Activated naive CD8-positive, alpha-beta T cell treated with anti-CD3 and anti-CD28 coated beads, Interleukin-2, amount 50 U/mL, for 16 hours (primary cell): ENCODE data around the gene SPG11.
"Not testable (repeated sequence)": the region's sequence is repeated elsewhere in the genome, so short reads cannot be mapped to it uniquely, and the experiment has no call there.

Experiments used
- DNase-seq: peaks from one replicate; pipeline ENCODE4 v3.0.0-alpha.2; 2020; ENCODE audit warnings: low read depth, low spot score

The SPG11 gene

DNA sequence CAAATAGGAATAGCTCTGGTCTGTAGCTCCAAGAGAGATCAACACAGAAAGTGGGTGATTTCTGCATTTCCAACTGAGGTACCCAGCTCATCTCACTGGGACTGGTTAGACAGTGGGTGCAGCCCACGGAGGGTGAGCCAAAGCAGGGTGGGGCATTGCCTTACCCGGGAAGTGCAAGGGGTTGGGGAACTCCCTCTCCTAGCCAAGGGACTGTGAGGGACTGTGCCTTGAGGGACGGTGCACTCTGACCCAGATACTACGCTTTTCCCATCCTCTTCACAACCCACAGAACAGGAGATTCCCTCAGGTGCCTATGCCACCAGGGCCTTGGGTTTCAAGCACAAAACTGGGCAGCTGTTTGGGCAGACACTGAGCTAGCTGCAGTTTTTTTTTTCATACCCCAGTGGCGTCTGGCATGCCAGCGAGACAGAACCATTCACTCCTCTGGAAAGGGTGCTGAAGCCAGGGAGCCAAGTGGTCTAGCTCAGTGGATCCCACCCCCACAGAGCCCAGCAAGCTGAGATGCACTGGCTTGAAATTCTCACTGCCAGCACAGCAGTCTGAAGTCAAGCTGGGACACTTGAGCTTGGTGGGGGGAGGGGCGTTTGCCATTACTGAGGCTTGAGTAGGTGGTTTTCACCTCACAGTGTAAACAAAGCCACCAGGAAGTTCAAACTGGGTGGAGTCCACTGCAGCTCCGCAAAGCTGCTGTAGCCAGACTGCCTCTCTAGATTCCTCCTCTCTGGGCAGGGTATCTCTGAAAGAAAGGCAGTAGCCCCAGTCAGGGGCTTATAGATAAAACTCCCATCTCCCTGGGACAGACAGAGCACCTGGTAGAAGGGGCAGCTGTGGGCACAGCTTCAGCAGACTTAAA is 19.6 kb upstream of the SPG11 start:
- not testable (repeated sequence) for DNase-seq

GRCh38 chr15:44682211-44682610 is 18.7 kb upstream of the SPG11 start:
- no peak for DNase-seq

DNA sequence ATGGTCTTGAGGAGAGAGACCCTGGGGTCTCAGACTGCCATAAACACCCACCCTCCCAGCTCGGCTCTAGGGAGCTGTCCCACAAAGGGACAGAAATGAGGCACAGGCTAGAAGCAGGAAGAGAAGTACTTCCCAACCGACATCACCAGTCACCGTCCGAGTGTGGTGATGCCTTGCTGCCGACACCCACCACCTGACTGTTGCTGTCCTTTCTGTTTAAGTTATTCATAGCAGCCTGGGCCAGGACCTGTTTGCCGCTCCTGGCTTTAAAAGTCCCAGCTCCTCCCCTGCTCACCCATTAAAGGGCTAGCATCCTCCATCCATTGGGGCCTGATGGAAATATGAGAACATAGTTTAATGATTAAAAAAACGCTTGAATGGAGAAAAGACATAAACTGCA is 13.2 kb upstream of the SPG11 start:
- DNase-seq = no peak

DNA sequence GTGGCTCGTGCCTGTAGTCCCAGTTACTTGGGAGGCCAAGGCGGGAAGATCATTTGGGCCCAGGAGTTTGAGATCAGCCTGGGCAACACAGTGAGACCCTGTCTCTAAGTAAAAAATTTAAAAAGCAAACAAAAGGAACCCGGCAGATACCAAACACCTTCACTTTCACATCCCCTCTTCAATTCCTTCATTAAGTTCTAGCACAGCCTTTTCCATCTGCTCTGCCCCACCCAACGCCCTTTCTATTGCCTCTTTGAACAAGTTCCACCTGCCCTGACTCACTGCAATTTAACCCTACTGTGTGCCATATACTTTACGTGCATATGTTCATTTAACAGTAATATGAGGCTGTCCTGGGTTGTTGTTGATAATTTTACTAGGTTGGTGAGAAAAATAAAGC is 12.4 kb upstream of the SPG11 start:
- no peak for DNase-seq

GRCh38 chr15:44673639-44674038 is 10.2 kb upstream of the SPG11 start:
- no peak for DNase-seq

GRCh38 chr15:44670087-44670950 is 6.9 kb upstream of the SPG11 start:
- no peak for DNase-seq

- no peak for DNase-seq
Observed at GRCh38 chr15:44668921-44669320, 5.5 kb upstream of the SPG11 start.

DNA sequence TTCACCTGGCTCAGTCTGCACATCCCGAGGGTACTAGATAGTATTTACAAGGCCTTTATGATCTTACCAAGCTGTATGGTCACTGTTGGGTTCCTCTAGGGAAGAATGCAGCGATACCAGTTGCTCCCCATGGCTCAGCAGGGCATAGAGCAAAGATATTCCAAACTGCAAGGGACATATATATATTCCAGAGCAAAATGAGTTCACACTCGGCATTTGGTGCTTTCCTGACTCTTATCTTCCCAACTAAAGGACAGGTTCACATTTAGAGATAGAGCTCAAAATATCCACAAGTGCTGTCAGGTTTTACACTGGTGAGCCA is 3.5 kb upstream of the SPG11 start:
- DNase-seq = no peak

DNA sequence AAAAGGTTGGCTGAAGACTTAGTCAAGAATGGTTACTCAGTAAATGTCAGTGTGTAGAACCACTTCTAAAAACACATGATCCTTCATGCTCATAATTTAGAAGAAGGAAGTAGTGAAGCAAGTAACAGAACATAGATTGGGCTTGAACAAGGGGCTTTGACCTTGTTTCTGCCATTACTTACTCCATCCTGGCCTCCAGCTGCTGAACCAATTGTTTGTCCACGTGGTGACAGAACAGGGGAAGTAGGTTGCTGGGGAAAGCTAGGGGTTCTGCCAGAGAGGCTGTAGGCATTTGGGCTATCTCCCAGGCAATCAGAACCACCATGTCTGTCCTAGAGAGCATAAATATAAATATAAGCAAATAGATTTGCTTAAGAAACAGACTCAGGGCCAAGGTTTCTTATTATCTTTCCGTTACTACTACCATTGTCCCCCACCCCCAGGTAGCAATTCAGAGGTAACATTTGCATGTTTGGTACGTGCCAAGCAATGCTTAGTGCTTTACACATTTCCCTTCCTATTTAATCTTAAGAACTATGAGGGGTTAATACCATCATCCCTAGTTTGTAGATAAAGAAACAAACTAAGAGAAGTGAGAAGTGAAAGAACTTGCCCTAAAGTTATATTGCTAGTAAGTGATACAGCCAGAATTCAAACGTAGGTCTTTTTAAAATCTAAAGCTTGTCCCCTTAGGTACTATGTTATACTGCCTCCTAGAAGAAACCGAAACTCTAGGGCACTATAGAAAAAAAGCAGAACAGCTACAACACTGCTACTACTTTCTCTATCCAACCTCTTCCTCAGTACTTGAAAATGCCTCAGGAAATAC is 3.0 kb upstream of the SPG11 start:
- DNase-seq = no peak

DNA sequence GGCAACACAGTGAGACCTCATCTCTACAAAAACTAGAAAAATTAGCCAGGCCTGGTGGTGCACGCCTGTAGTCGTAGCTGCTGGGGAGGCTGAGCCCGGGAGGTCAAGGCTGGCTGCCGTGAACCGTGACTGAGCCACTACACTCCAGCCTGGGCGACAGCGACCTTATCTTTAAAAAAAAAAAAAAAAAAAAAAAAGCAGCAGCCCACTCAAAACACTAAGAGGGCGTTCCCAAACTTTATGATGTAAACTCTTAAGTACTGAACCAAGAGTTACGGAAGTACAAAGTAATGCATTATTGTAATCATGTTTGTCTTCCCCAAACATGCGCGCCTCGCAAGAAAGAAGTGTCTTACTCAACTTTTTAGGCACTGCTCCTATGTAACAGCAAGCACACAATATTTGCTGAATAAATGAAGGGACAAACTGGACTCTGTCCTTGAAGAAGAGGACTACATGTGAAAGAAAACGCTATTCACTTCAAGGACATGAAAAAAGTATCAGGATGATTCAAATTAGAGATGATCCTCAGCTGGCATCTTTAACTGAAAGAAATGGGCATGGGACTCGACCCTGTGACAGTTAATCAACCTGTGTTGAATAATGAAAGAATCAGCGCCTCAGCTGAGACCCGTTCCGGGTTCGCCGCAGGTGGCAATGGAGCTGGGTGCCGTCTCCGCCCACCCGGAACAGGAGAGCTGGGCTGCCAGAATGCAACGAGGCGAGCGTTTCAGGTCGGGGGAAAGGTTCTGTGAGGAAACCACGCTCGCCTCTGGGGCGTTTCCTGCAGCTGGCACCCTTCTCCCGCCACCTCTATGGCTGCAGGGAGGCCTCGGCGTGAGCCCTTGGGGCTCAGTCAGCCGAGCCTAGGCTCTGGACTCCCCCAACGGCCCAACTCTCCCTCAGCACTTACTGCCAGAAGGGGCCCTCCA is 718 bp downstream of the SPG11 start:
- DNase-seq = peak; percentile 72

DNA sequence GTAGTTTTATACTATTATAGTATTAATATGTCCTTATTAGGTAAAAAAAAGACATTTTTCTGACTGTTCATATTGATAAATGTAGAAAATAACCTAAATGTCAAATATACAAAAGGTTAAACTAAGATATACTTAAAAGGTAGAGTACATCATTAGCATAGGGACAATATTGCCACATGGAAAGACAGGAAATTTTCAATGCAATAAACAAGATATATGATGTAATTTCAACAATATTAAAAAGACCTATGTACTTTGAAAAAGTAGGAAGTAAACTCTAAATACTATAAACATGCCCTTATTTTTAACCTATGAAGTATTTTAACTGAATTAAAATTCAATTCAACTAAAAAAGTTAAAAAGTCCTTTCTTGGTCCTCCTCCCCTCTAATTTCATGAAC is 1.9 kb downstream of the SPG11 start:
- no peak for DNase-seq

DNA sequence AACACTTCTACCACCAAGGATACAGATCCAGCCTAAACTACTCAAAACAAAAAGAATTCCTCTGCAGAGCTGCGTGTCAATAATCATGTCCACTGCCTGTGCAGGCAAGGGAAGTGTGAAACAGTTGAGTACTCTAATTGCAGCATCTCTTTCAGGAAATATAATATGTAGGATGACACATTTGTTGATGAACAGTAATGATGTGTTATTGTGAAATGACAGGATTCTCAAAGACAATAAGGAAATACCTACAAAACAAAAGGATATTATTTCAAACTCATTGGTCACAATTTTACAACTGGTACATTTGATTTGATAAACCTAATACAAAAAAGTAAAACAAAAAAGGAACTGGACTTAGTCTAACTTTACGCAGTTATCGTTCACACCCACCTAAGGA is 4.4 kb downstream of the SPG11 start:
- DNase-seq = no peak

- no peak for DNase-seq
Observed at GRCh38 chr15:44657378-44657777, 6.1 kb downstream of the SPG11 start.

DNA sequence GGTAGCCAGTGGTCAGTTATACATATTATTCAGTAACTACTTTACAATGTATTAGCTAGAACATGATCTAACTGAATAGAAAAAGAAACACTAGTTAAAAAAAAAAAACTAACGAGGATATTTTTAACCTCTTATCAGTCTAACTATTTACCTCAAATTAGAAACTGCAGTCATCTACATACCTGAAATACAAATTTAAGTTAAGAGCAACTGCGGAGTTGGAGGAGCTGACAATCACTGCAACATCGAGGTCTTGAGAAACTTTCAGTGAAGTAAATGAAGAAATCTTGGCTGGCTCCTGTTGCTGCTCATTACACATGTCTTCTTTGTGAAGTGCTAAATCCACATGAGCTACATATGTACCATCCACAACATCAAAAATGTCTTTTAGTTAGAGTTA is 6.5 kb downstream of the SPG11 start:
- DNase-seq = no peak

DNA sequence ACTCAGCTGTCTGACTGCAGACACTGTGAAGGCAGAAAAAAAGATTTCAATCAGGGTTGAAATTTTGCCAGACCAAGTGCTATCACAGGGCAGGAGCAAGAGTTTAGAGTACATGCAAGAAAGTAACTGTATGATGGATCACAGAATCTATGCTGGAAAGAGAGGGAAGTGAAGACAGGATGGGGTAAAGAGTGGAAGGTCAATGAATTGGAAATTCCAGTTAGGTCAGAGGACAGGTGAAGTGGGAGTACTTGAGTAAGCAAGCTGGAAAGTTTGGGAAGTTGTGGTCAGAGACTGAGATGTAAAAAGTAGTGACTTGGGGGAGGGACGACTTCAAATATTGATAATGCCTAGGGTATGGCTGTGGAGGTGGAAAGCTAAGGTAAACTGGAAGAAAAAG is 7.2 kb downstream of the SPG11 start:
- no peak for DNase-seq

- no peak for DNase-seq
Observed at GRCh38 chr15:44654858-44655257, 8.6 kb downstream of the SPG11 start.

DNA sequence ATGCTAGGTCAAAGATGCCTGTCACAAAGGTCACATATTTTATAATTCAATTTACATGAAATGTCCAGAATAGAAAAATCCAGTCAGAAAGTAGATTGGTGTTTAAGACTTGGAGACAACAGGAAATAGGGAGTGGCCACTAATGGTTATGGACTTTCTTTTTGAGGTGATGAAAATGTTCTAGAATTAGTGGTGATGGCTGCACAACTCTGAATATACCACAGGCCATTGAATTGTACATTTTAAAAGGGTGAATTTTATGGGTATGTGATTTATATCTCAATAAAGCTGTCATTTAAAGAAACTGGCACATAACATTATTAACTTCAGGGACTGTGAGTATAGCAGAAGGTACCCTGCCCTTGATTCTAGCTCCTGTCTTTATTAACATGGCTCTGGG is 15.8 kb downstream of the SPG11 start:
- no peak for DNase-seq

DNA sequence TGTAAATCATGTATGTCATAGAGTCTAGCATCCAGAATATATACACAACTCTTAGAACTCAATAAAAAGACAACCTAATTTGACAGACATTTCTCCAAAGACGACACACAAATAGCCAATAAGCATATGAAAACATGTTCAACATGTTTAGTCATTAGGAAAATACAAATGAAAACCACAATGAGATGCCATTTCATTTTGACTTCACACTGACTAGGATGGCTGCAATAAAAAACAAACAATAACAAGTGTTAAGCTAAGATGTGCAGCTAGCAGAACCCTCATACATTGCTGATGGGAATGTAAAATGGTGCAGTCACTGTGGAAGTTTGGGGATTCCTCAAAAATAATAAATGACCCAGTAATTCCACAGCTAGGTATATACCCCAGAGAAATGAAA is 16.4 kb downstream of the SPG11 start:
- DNase-seq = no peak

DNA sequence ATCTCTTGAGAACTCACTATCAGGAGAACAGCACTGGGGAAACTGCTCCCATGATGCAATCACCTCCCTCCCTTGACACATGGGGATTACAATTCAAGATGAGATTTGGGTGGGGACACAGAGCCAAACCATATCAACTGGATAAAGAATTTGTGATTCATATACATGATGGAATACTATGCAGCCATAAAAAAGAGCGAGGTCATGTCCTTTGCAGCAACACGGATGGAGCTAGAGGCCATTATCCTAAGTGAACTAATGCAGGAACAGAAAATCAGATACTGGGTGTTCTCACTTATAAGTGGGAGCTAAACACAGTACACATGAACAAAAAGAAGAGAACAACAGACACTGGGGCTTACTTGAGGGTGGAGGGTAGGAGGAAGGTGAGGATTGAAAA is 17.0 kb downstream of the SPG11 start:
- DNase-seq = no peak

DNA sequence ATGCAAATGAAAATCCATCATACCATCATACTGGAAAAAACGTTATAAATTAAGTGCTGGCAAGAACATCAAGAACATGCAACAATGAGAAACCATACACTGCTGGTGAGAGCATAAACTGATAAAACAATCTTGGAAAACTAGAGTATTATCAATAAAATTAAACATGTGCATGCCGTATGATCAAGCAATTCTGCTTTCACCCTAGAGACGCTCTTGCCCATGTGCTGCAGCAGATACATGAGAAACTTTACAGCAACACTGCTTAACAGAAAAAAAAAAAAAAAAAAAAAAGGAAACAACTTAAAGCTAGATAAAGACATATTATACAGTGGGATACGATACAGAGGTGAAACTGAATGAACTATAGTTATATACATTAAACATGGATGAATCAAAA is 21.8 kb downstream of the SPG11 start:
- DNase-seq = no peak

- DNase-seq = no peak
Observed at GRCh38 chr15:44636976-44637375, 26.5 kb downstream of the SPG11 start.
